HG03558 (cell line): ENCODE measurements around the gene ADCY4.
"Not testable (repeated sequence)": the region's sequence is repeated elsewhere in the genome, so short reads cannot be mapped to it uniquely, and the experiment has no call there.

Source experiments
- ATAC-seq: cut with Tn5 transposase; IDR thresholded peaks from one replicate; pipeline ENCODE4 v1.9.1; 2021; ENCODE audit warnings: moderate number of reproducible peaks; ENCODE audit not compliant: unreplicated experiment; ENCODE audit errors: extremely low read depth

Gene ADCY4

GRCh38 chr14:24340606-24341005 is 5.7 kb upstream of the ADCY4 start:
- ATAC-seq, result no peak

- ATAC-seq, result peak; percentile 68
These were observed 4.6 kb upstream of the ADCY4 start, which contains the start of gene RIPK3 for GRCh38 chr14:24339284-24340151. TSS of gene RIPK3 (minus strand) at chr14:24339991. CDS start at chr14:24339826, 165 bp downstream.

DNA sequence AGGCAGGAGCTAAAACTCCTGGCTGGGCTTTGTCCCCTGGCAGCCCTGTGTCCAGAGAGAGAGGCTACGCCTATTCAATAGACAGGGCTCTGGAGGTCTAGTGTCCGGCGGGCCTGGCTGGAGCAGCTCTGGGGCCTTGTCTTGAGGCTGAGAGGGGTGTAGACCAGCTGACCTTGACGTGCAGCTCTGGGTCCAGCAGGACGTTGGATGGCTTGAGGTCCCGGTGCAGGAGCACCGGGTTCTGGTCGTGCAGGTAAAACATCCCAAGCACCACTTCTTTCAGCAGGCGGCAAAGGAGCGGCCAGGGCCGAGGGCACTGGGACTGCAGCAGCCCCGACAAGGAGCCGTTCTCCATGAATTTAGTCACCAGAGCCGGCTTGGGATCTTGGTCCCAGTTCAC is 4.0 kb upstream of the ADCY4 start:
- ATAC-seq, result no peak

GRCh38 chr14:24337824-24338175 is 2.9 kb upstream of the ADCY4 start:
- no peak for ATAC-seq

DNA sequence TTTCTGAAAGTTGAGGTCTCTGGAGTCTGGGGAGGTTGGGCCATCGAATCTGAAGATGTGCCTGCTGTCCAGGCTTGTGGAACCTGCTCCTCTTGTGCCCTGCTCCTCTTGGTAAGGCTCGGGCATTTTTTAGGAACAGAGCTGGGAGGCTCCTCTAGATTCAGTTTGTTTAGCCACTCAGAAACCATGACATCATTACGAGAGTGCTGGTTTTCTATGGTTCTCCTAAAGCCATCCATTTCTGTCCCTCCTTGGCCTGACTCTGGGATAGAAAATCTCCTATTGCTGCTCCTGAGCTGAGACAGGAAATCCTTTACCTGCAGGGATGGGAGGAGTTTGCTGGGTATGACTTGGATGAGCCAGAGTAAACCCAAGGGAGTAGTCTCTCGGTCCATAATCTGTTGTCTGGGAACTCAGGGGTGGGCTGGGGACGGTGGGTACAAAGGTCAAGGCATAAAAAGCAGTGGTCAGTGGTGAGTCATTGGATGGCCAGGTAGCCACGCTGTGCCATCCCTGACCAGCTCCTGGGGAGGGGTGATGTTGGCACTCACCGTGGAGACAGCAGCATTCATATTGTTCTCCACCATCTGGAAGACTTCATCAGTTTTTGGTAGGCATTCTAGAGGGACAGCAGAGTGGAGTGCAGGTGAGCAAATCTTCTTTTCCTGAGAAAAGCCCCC is 2.4 kb upstream of the ADCY4 start:
- ATAC-seq, result no peak

DNA sequence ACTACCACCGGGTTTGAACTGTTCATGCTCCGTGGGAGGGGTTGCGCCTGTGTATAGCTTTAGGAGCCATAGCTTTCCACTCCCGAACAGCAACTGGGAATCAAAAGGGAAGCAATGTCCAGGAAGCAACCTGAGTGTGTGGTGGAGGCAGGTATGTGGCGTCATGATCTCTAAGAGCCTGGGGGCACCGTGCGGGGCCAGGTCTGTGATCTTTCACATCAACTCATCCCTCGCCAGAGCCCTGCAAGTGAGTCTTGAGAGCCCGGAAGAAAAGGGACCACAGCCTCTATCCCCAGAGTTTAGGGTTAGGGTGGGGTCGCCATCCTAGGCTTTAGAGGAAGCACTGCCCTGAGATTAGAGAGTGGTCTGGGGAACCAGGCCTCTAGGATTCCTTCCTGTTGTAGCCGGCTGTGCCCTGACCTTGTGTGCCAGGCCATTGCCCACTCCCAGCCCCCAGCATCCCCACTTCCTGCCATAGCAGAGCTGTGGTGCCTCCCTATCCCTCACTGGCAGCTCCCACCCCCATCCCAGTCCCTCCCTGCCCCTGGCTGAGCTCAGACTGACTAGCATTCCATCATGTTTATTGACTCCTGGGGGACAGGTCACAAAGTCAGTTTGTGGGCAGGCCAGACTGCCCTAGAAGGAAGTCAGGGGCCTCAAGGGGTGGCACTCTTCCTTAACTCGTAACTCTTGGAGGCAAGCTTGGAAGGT is 745 bp upstream of the ADCY4 start:
- no peak for ATAC-seq

GRCh38 chr14:24332268-24332993 is 2.4 kb downstream of the ADCY4 start:
- ATAC-seq, result peak; percentile 54

DNA sequence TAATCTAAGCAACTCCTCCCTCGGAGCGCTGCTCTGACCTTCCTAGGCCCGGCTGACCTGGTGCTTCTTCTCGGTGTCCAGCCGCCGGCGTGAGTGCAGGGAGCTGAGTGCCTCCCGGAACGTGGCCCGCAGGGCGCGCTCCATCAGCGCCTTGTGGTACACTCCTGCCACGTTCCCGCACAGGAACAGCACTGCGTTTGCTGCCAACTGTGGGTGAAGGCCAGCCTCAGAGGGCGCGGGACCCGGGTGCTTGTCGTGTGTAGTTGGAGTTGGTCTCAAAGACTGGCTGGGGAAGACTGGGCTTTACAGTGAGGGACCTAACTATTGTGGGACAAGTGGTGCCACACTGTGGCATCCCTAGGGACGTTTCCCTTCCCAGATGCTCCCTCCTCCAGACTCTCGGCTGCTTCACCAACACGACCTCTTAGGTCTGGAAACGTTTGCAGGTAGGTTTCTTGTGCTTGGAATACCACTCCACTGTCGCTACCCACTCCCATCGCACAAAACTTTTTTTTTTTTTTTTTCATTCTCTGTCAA is 3.1 kb downstream of the ADCY4 start:
- ATAC-seq, result no peak

DNA sequence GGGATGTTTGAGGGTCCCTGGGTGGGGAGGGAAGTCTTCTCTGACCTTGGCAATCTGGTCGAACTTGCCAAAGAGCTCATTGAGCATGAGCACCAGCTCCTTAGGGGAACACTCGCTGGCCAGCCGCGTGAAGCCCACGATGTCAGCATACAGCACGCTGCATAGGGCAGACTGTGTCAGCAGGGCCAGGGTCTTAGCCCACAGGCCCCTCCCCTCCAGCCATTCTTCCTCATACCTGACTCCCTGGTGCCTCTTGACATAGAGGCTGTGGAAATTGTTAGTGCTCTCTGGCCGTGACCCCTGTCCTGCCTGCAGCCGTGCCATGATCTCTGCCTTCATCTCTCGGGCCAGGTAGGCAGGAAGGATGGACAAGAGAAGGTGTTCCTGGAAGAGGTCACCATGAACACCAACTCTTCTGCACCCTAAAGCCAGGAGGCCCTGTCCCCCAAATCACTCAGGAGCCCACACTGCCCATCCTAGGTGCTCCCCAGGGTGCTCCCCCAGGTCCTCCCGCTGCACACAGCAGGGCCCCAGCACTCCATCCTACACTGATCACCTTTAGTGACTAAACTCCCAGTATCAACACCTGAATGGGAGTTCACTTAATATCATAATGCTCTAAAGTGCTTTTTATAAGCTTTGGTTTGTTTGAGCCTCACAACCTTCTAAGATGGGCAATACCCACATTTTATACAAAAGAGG is 3.7 kb downstream of the ADCY4 start:
- no peak for ATAC-seq

DNA sequence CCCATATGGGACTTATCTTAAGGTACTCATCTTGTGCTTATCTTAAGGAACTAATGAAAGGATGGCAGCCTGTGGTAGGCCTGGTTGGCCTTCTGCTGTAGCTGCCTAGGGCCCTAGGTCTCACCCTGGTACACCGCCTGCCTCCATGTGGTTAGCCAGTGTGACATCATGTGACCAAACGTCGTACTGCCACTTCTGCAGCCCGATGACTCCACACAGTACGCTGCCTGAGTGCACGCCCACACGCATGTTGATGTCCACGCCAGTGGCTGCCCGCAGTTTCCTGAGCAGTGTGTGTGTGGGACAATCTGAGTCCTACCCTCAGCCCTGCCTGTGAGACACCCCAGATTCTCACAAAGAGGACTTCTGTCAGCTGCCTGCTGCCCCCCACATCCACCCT is 5.1 kb downstream of the ADCY4 start:
- ATAC-seq, result no peak

GRCh38 chr14:24329073-24329663 is 5.7 kb downstream of the ADCY4 start:
- no peak for ATAC-seq

DNA sequence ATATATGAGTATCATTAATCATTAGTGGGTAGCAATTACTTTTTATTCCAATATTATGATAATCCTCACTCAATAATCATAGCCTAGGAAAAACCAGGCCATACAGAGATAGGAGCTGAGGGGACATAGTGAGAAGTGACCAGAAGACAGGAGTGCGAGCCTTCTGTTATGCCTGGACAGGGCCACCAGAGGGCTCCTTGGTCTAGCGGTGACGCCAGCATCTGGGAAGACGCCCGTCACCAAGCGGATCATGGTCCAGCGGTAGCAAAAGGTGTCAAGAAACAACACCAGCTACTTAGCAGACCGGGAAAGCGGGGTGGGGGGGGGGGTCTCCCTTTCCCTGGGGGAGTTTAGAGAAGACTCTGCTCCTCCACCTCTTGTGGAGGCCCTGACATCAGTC is 7.0 kb downstream of the ADCY4 start:
- ATAC-seq, result not testable (repeated sequence)

- ATAC-seq, result no peak
These were observed 7.6 kb downstream of the ADCY4 start for GRCh38 chr14:24327303-24327702.

DNA sequence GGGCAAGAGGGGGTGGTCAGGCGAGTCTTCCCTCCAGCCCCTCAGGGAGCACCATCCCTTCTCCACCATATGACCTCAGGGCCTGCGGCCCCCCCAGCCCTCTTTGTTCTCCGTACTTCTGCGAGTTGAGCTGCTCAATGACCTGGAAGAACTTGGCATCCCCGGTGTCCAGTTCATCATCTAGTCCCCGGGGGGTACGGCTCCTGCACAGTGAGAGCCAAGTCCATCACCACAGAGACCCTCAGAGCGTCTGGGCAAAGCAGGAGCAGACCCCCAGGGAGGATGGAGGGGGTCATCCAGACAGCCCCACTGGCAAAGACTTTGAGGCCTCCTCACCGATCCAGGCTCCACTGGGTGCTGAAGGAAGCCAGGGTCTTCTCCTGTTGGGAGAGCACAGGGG is 8.9 kb downstream of the ADCY4 start:
- no peak for ATAC-seq

- no peak for ATAC-seq
These were observed 9.8 kb downstream of the ADCY4 start for GRCh38 chr14:24325041-24325530.

DNA sequence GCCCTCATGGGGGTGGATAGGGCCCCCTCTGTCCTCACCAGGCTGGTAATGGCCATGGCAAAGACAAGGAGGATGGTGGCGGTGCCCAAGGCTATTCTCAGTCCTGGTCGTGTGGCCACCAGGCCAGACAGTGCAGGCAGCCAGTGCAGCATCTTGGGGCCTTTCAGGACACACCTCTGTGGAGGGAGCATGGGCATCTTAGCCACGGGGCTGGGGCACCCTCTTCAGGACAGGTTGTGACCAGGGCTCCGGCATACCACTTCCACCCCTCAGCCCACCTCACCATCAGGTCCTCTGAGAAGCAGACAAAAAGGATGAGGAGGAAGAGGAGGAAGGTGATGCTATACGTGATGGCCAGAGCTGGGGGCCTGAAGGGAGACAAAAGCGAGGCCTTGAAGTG is 10.8 kb downstream of the ADCY4 start:
- ATAC-seq, result no peak

DNA sequence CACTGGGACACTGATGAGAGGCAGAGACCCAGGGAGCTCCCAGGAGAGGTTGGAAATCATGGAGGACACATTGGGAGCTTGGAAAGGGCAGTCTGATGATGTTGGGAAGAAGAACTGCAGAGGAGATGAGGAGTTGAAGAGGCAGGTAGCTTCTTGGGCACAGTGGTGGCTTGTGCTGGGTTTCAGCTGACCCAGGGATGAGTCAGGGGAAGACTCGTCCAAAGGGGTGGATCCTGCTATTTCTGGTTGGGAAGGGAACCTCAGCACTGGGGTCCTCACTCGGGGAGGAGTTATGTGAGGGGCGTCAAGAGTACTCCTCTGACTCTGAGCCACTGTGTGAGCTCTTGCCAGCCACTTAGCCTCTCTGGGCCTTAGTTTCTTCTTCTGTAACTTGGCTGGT is 11.5 kb downstream of the ADCY4 start:
- ATAC-seq, result no peak

GRCh38 chr14:24322672-24323071 is 12.2 kb downstream of the ADCY4 start:
- no peak for ATAC-seq
